Measurements from ENCODE around the gene KRTAP4-3.
"Not testable (repeated sequence)": the region's sequence is repeated elsewhere in the genome, so short reads cannot be mapped to it uniquely, and the experiment has no call there.

The KRTAP4-3 gene

GRCh38 chr17:41168121-41168520 is at the start of gene KRTAP4-3:
Gene KRTAP4-3 (minus strand): TSS chr17:41168221. CDS start chr17:41168172, 49 bp downstream.
- DNase-seq, result no peak

- no peak for DNase-seq
Observed at GRCh38 chr17:41215681-41216080, 47.7 kb upstream of the KRTAP4-3 start.

- DNase-seq, result no peak
Observed at GRCh38 chr17:41212524-41213169, 44.6 kb upstream of the KRTAP4-3 start.

GRCh38 chr17:41211845-41212466 is 43.9 kb upstream of the KRTAP4-3 start:
- no peak for DNase-seq

DNA sequence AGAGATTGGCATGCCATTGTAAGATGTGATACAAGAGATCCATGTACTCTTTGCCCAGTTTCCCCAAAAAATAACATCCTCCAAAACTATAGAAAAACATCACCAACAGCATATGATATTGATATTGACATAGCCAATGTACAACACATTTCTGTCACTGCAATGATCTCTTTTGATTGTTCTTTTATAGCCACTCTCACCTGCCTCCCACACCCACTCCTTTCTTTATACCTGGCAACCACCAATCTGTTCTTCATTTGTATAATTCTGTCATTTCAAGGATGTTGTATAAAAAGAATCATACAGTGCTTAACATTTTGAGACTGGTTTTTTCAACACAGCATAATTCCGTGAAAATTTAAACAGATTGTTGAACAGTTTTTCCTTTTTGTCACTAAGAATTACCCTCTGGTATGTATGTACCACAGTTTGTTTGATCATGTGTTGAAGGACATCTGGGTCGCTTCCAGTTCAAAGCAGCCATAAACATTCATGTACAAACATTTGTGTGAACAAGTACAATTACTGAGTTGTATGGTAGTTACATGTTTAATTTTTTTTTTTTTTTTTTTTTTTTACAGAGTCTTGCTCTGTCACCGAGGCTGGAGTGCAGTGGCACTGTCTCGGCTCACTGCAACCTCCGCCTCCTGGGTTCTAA is 31.5 kb upstream of the KRTAP4-3 start:
- no peak for DNase-seq

DNA sequence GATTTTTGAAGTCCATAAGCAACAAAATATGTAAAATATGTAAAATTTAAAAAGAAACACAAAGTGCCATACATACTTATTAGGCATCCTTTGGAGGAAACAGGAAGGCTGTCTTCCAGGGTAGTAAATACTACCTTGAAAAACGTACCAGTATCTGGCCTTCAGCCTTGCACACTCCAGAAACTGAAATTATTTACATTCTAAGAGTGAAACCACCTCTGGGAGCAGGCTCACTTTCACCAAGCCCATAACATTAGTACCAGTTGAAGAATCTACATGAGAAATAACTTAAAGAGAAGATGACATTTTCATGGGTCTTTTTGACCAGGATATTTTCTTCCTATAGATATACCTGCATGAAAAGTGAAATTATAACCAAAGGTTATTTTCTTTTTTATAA is 28.0 kb upstream of the KRTAP4-3 start:
- no peak for DNase-seq

GRCh38 chr17:41190328-41190727 is 22.3 kb upstream of the KRTAP4-3 start:
- no peak for DNase-seq

- not testable (repeated sequence) for DNase-seq
Observed at GRCh38 chr17:41189837-41190318, 21.9 kb upstream of the KRTAP4-3 start, which contains the start of gene KRTAP9-1. Gene KRTAP9-1 (plus strand): TSS chr17:41189887. CDS start chr17:41189887, 0 bp downstream.

GRCh38 chr17:41186872-41187271 is 18.9 kb upstream of the KRTAP4-3 start:
- no peak for DNase-seq

DNA sequence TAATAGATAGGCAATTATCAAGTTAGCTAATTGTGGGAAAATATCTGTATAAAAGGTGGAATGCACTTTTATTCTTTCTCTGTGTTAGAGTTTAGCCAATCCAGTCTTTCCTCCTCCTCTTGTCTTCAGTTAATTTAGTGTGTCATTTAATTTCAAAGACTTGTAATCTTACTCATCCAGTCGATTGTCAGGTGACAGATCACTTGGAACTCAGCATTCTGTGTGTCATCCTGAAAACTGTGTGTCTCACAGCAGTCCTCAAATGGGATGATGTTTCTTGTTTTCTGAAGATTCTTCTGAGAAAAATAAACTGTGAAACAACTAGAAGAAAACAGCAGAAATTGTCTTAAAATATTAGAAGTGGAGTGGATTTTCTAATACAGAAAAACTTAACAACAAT is 17.0 kb upstream of the KRTAP4-3 start:
- no peak for DNase-seq

DNA sequence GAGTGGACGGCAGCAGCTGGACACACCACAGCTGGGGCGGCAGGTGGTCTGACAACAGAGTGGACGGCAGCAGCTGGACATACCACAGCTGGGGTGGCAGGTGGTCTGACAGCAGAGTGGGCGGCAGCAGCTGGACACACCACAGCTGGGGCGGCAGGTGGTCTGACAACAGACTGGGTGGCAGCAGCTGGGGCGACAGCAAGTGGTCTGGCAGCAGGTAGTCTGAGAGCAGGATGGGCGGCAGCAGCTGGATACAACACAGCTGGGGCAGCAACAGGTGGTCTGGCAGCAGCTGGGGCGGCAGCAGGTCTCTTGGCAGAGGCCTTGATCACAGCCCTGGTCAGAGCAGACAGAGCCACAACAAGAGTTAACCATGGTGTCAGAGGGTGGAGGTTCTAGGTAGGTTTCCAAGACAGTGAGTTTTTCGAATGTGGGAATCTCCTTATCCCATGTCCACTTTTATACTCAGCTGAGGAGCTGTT is 16.5 kb upstream of the KRTAP4-3 start, which contains the start of gene KRTAP4-1:
Gene KRTAP4-1 (minus strand): TSS at position 432 of the 482 bp plus-strand sequence. CDS start 57 bp downstream, at position 375.
- DNase-seq, result no peak

- DNase-seq, result no peak
Observed at GRCh38 chr17:41178843-41179616, 11.0 kb upstream of the KRTAP4-3 start.

GRCh38 chr17:41178341-41178740 is 10.3 kb upstream of the KRTAP4-3 start:
- no peak for DNase-seq

DNA sequence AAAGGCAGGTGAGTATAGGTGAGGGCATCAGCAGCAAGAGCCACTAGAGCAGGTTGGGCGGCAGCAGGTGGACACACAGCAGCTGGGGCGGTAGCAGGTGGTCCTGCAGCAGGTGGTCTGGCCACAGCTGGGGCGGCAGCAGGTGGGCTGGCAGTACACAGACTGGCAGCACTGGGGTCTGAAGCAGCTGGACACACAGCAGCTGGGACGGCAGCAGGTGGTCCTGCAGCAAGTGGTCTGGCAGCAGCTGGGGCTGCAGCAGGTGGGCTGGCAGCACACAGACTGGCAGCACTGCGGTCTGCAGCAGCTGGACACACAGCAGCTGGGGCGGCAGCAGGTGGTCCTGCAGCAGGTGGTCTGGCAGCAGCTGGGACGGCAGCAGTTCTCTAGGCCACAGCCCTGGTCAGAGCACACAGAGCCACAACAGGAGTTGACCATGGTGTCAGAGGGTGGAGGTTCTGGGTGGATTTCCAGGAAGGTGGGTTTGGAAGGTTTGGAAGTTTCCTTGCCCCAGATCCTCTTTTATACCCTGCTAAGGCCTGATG is 9.8 kb upstream of the KRTAP4-3 start, which contains the start of gene KRTAP4-2:
Gene KRTAP4-2 (minus strand): TSS at position 495 of the 545 bp plus-strand sequence. CDS start 57 bp downstream, at position 438.
- DNase-seq, result no peak

GRCh38 chr17:41176744-41177387 is 8.8 kb upstream of the KRTAP4-3 start:
- DNase-seq, result no peak

- no peak for DNase-seq
Observed at GRCh38 chr17:41171886-41172285, 3.9 kb upstream of the KRTAP4-3 start.

GRCh38 chr17:41167561-41167960 is 460 bp downstream of the KRTAP4-3 start:
- DNase-seq, result no peak

DNA sequence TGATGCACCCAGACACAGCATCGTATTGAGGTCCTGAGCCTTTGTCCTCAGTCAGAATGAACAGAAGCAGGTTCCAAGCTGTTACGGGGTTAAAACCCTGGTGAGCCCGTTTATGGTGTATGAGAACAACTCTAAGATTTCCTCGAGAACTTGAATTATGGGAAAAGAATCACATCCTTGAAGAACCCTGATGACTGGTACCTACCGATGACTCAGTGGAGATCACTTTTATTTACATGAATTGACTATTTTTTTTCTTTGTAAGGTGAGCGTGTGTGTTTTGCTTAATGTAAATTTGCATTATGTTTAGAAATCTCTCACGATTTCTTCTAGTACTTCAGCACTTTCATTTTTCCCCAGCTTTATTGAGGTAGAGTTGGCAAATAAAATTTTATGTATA is 4.2 kb downstream of the KRTAP4-3 start:
- no peak for DNase-seq

GRCh38 chr17:41160648-41161047 is 7.4 kb downstream of the KRTAP4-3 start, which contains the start of gene KRTAP4-4:
Gene KRTAP4-4 (minus strand): TSS chr17:41160748. CDS start chr17:41160691, 57 bp downstream.
- no peak for DNase-seq

GRCh38 chr17:41160190-41160589 is 7.8 kb downstream of the KRTAP4-3 start:
- DNase-seq, result not testable (repeated sequence)

DNA sequence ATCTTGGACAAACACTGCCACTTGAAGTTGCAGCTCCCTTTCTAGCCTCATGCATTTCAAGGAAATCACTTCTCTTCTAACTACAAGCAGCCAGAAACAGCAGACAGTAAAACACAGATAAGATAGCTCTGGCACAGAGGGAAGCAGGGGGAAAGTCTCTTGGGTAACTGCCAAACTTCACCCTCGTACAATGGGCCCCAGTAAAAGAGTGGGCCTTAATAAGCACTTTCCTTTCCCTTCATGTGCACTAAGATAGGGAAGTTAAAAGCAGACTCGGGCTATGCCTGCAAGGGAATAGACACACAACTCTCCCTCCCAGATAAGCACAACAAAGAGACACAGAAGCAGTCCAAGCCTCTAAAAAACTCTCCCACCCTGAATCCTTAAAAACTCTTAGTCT is 14.2 kb downstream of the KRTAP4-3 start:
- no peak for DNase-seq

- no peak for DNase-seq
Observed at GRCh38 chr17:41151525-41151924, 16.5 kb downstream of the KRTAP4-3 start.

All from CD4-positive, alpha-beta T cell treated with Interleukin-4 for 4 hours (primary cell).